ENCODE data around the gene OBP2A.

DNA sequence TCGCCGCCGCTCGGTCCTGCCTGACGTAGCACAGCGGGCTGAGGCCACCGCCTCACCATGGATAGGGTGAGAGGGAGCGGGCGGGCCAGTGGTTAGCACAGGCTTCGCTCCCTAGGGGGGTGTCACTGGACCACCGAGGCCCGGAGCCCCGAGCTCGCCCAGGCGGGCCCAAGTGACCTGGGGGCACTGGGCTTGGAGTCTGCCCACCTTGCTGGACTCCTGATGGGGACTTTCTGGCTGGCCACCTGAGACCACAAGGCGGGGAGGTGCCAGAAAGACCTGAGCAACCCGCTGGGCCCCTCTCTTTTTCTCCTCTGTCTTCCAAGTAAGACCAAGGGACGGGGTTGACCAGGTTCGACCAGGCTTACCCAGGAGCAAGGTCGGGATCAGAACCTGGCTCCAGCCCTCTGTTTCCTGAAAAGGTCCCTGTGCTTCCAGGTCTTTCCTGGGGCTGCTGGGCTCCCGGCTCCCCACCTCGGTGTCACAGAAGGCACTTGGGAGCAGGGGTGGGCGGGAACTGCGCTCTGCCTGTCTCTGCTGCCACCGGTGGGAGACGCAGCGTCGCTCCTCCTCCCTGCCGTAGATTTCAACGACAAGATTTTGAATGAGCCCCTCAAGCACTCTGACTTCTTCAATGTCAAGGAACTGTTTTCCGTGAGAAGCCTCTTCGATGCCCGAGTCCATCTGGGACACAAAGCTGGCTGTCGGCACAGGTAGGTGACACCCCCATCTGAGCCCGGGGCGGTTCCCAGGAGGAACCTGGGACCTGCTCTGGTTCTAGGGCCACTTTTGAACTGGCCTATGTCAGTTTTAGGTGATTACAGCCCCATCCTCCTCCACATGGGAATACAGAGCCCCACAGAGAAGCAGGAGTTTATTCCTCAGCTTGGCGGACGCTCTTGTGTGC is 44.4 kb upstream of the OBP2A start:
- TF ChIP-seq, protein P1, sequence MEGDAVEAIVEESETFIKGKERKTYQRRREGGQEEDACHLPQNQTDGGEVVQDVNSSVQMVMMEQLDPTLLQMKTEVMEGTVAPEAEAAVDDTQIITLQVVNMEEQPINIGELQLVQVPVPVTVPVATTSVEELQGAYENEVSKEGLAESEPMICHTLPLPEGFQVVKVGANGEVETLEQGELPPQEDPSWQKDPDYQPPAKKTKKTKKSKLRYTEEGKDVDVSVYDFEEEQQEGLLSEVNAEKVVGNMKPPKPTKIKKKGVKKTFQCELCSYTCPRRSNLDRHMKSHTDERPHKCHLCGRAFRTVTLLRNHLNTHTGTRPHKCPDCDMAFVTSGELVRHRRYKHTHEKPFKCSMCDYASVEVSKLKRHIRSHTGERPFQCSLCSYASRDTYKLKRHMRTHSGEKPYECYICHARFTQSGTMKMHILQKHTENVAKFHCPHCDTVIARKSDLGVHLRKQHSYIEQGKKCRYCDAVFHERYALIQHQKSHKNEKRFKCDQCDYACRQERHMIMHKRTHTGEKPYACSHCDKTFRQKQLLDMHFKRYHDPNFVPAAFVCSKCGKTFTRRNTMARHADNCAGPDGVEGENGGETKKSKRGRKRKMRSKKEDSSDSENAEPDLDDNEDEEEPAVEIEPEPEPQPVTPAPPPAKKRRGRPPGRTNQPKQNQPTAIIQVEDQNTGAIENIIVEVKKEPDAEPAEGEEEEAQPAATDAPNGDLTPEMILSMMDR (conservative IDR thresholded peaks at IDR 0.05; ENCODE audit: low read length) = no peak
- no peak for TF ChIP-seq EZH2phosphoT487 (IDR thresholded peaks at IDR 0.05; ENCODE audit: borderline replicate concordance, low read depth, low read length)
